HepG2 (cell line): ENCODE measurements around the gene GP9. TPM values are rescaled to one million over a fixed set of nuclear protein-coding genes. Genes with fewer than 3 reads are reported as not detected.

Source experiments
- ATAC-seq: fragments of 200-7000 bp; cut with Tn5 transposase; 3 replicates; pipeline ENCODE4 v1.9.1; 2020; ENCODE audit warnings: mild to moderate bottlenecking, moderate library complexity
- BruUV-seq: library from RNA; stranded (reverse); fragments of 400-500 nt; replicated peaks from 2 replicates; lab custom pipeline; 2021; lab: Mats Ljungman, UMichigan
- CTCF ChIA-PET: fragments of 300-600 bp; formaldehyde crosslinking; extraction: SDS; loops from one replicate; lab custom pipeline; 2021; ENCODE audit warnings: low total read pairs, inconsistent platforms, low intra/inter-chr PET ratio; lab: Yijun Ruan, JAX
- POLR2A ChIA-PET: fragments of 350-600 bp; sonication (Branson Sonifier 250); formaldehyde crosslinking; loops from one replicate; lab custom pipeline; 2020; ENCODE audit warnings: antibody characterized with exemption, inconsistent platforms; lab: Yijun Ruan, JAX
- DNase-seq: peaks from one replicate; pipeline ENCODE4 v3.0.0-alpha.2; 2015; ENCODE audit warnings: low spot score
- FAIRE-seq: peaks from 3 replicates; lab custom pipeline; 2011; peaks lifted over from hg19 to GRCh38; lab: Jason Lieb, UNC
- H2AFZ ChIP-seq: one replicate; pipeline ENCODE4 v1.6.1; 2011; ENCODE audit warnings: low read length, inconsistent platforms
- H3K27ac ChIP-seq: fragments of 300-600 bp; 3 replicates; pipeline ENCODE4 v1.8.0; 2011; ENCODE audit warnings: mixed run types, mild to moderate bottlenecking, mixed read lengths, low read length, inconsistent platforms; ENCODE audit not compliant: insufficient read depth; ENCODE audit errors: extremely low read length
- H3K27me3 ChIP-seq, 2 experiments: fragments of 200-600 bp in 1 of 2; 2 replicates in 1 of 2; 3 replicates in 1 of 2; pipeline versions ENCODE4 v1.6.0 to v1.8.0; 2011; ENCODE audit warnings: low read length in 2 of 2, mild to moderate bottlenecking in 2 of 2, moderate library complexity in 2 of 2, inconsistent platforms in 1 of 2; ENCODE audit not compliant: insufficient read depth in 2 of 2, control insufficient read depth in 1 of 2
- H3K36me3 ChIP-seq, 2 experiments: fragments of 200-600 bp in 1 of 2; replicated peaks in 1 of 2; 2 replicates in 1 of 2; 3 replicates in 1 of 2; pipeline versions ENCODE4 v1.5.1 to v1.8.0; 2011; ENCODE audit warnings: low read length in 2 of 2, inconsistent platforms in 1 of 2; ENCODE audit not compliant: insufficient read depth in 2 of 2, control insufficient read depth in 1 of 2
- H3K4me1 ChIP-seq: 2 replicates; pipeline ENCODE4 v1.5.1; 2012; ENCODE audit warnings: low read length, inconsistent platforms; ENCODE audit not compliant: insufficient read depth
- H3K4me2 ChIP-seq: 2 replicates; pipeline ENCODE4 v1.6.0; 2011; ENCODE audit warnings: low read depth, low read length, inconsistent platforms
- H3K4me3 ChIP-seq, 3 experiments: fragments of 200-600 bp in 1 of 3; sonication (generic), shearing (Covaris generic) in 1 of 3; replicated peaks in 1 of 3; 2 replicates each; pipeline ENCODE4 v1.5.1; 2011 to 2016; ENCODE audit warnings: low read length in 3 of 3, inconsistent platforms in 2 of 3, low read depth in 2 of 3, mild to moderate bottlenecking in 2 of 3, control low read depth in 1 of 3, mixed read lengths in 1 of 3; ENCODE audit not compliant: insufficient read depth in 1 of 3
- H3K79me2 ChIP-seq: one replicate; pipeline ENCODE4 v1.6.1; 2011; ENCODE audit warnings: low read length, inconsistent platforms; ENCODE audit not compliant: insufficient read depth
- H3K9ac ChIP-seq: 2 replicates; pipeline ENCODE4 v1.6.0; 2011; ENCODE audit warnings: mild to moderate bottlenecking, low read depth, low read length, inconsistent platforms; ENCODE audit not compliant: insufficient read depth
- H3K9me3 ChIP-seq: 2 replicates; pipeline ENCODE4 v1.5.1; 2012; ENCODE audit warnings: mild to moderate bottlenecking, low read length
- H4K20me1 ChIP-seq: 2 replicates; pipeline ENCODE4 v1.6.0; 2011; ENCODE audit warnings: inconsistent platforms, mild to moderate bottlenecking, low read length, moderate library complexity; ENCODE audit not compliant: insufficient read depth
- FOXK1 ChIP-seq: sonication (generic); formaldehyde crosslinking; IDR thresholded peaks from 2 replicates; pipeline ENCODE4 v1.4.0; 2020; ENCODE audit warnings: low read depth, missing genetic modification reagents, borderline replicate concordance
- JUND ChIP-seq: sonication (generic); formaldehyde crosslinking; IDR thresholded peaks from 2 replicates; pipeline ENCODE4 v1.8.0; 2022; ENCODE audit warnings: mild to moderate bottlenecking, missing genetic modification reagents
- NFYB ChIP-seq: sonication (generic); formaldehyde crosslinking; IDR thresholded peaks from 2 replicates; pipeline ENCODE4 v1.4.0; 2020; ENCODE audit warnings: missing genetic modification reagents
- NFYC ChIP-seq: IDR thresholded peaks from 2 replicates; pipeline ENCODE4 v1.6.1; 2016; ENCODE audit warnings: missing genetic modification reagents, missing compliant biosample characterization
- USF2 ChIP-seq, 2 experiments: sonication (generic) in 1 of 2; formaldehyde crosslinking in 1 of 2; IDR thresholded peaks; 2 replicates each; pipeline versions ENCODE4 v1.5.1 to v1.6.1; 2011 to 2020; ENCODE audit warnings: borderline replicate concordance in 1 of 2, low read depth in 1 of 2, low read length in 1 of 2, mild to moderate bottlenecking in 1 of 2, missing genetic modification reagents in 1 of 2, moderate library complexity in 1 of 2
- ZBTB4 ChIP-seq: sonication (generic); formaldehyde crosslinking; IDR thresholded peaks from 2 replicates; pipeline ENCODE4 v1.4.0; 2020; ENCODE audit warnings: missing genetic modification reagents, mild to moderate bottlenecking, borderline replicate concordance
- WGBS: methylation state at CpG from one replicate; pipeline ENCODE4 v1.1.6; 2017; ENCODE audit warnings: low lambda C conversion rate; 5-methylcytosine and 5-hydroxymethylcytosine counted together
- in situ Hi-C: cut with HindIII; loops from 2 replicates; pipeline ENCODE4 v1.10.0; 2017; ENCODE audit warnings: low pct_unique_long_range_greater_than_20kb; ENCODE audit not compliant: extremely low pct_ligation_motif_present
- intact Hi-C: fragments of 100-400 bp; cut with micrococcal nuclease; formaldehyde crosslinking; loops from one replicate; pipeline ENCODE4 v1.10.0; 2022; ENCODE audit not compliant: unreplicated experiment
- polyA plus RNA-seq, 8 experiments: library from polyadenylated mRNA; depleted of rRNA in 3 of 8; stranded (reverse) in 7 of 8; unstranded in 1 of 8; fragments of >200 nt; fragmentation: Illumina TruSeq in 4 of 8; extraction: Trizol in 4 of 8; gene quantifications; 2 replicates each; pipeline versions ENCODE4 v1.2.1 to v1.2.3, GENCODE V29; 2011 to 2016; ENCODE audit warnings: low read depth in 4 of 8, missing spikeins in 1 of 8, mixed read lengths in 1 of 8; ENCODE audit not compliant: insufficient read depth in 1 of 8
- total RNA-seq, 5 experiments: library from RNA; depleted of rRNA; stranded (reverse); fragments of >200 nt; fragmentation: Illumina TruSeq; extraction: Trizol; gene quantifications; 2 replicates each; pipeline ENCODE4 v1.2.3, GENCODE V29; 2016; ENCODE audit warnings: low read depth in 1 of 5

The GP9 gene
- total and polyA plus RNA-seq, 2 of the 13 experiments (the other 11 are each of a cell fraction or from before 2014, with no cell fraction given), result not detected

GRCh38 chr3:129033633-129034321 lies 26.8 kb upstream of the GP9 start:
- 30% methylated on average over 5 of the region's 12 CpGs for WGBS
- H3K4me1 ChIP-seq, result peaks cover 20% of the 10 kb centered on the region
- ChIA-PET CTCF (no interaction called here), POLR2A (no interaction called here)
- no peak overlapping the region for H3K27ac ChIP-seq
- BruUV-seq, result no TSS peak
- intact Hi-C loops, result no loop called here
- no peak overlapping the region for H3K4me2 ChIP-seq
- FAIRE-seq (no peak), ATAC-seq (no peak), DNase-seq (no peak)
- no peaks in the 10 kb centered on the region for H3K9me3 ChIP-seq
- H2AFZ ChIP-seq, result no peak overlapping the region
- H3K36me3 ChIP-seq, result no peaks in the 10 kb centered on the region
- no peak overlapping the region for H3K9ac ChIP-seq
- TF ChIP-seq ZBTB4 (CRISPR knock-in tag) (no peak), FOXK1 (CRISPR knock-in tag) (no peak)
- no peaks in the 10 kb centered on the region for H4K20me1 ChIP-seq
- in situ Hi-C loops, result no loop called here
- H3K4me3 ChIP-seq, result no peak overlapping the region
- no peaks in the 10 kb centered on the region for H3K79me2 ChIP-seq
- H3K27me3 ChIP-seq, result peaks cover 2 to 20% of the 10 kb centered on the region in 2 experiments; a peak in 2 of 5 replicates

GRCh38 chr3:129034642-129035041 lies 25.9 kb upstream of the GP9 start:
- DNase-seq, result no peak
- POLR2A ChIA-PET, result no interaction called here
- Histone ChIP-seq H3K36me3 (no peaks in the 10 kb centered on the region), H3K4me1 (peaks cover 20% of the 10 kb centered on the region), H3K4me2 (no peak overlapping the region), H2AFZ (no peak overlapping the region)
- no TSS peak for BruUV-seq
- TF ChIP-seq NFYC (peak; percentile 72), USF2 (IDR thresholded peaks at IDR 0.05; ENCODE audit: low read depth, low read length) (peak; percentile 50; the same call in 1 of the 2 replicates), USF2 (CRISPR knock-in tag; IDR thresholded peaks at IDR 0.05; ENCODE audit: borderline replicate concordance) (peak; percentile 69; the same call in 1 of the 2 replicates), NFYB (CRISPR knock-in tag) (peak; percentile 62), JUND (no peak)
- TF ChIP-seq, all 625 proteins: peak for 3
- H3K79me2 ChIP-seq, result no peaks in the 10 kb centered on the region
- no peaks in the 10 kb centered on the region for H4K20me1 ChIP-seq
- H3K27ac ChIP-seq, result no peak overlapping the region
- intact Hi-C loops, result no loop called here
- H3K4me3 ChIP-seq, result no peak overlapping the region
- in situ Hi-C loops, result no loop called here
- FAIRE-seq (no peak), ATAC-seq (peak; percentile 44)
- H3K9ac ChIP-seq, result no peak overlapping the region
- CTCF ChIA-PET, result no interaction called here
- H3K27me3 ChIP-seq, result peaks cover 2 to 29% of the 10 kb centered on the region in 2 experiments; a peak in 3 of 5 replicates
- WGBS, result 55% methylated on average over 6 of the region's 6 CpGs
- no peaks in the 10 kb centered on the region for H3K9me3 ChIP-seq
